Breast epithelium (tissue), 3 donors: ENCODE measurements around the gene PSMA8.
"Not testable (repeated sequence)": the region's sequence is repeated elsewhere in the genome, so short reads cannot be mapped to it uniquely, and the experiment has no call there.

Source experiments
- POLR2A ChIP-seq: fragments of 450-650 bp; IDR thresholded peaks from one replicate; pipeline ENCODE4 v1.6.1; 2016; ENCODE audit warnings: antibody characterized with exemption, mild to moderate bottlenecking, moderate library complexity
- POLR2AphosphoS5 ChIP-seq, 3 donors: sonication (generic); formaldehyde crosslinking; IDR thresholded peaks; one replicate each; pipeline ENCODE4 v1.6.1; 2017; ENCODE audit warnings: antibody characterized with exemption in 3 of 3

GRCh38 chr18:26242392-26242791 is 108.7 kb downstream of the PSMA8 start:
- TF ChIP-seq POLR2A; POLR2AphosphoS5 (IDR thresholded peaks at IDR 0.05): not testable (repeated sequence)
